Measurements from ENCODE around the gene ASPM. TPM values are rescaled to one million over a fixed set of nuclear protein-coding genes. Genes with fewer than 3 reads are reported as not detected.

The ASPM gene
- total and polyA plus RNA-seq, 8 donors = 0.50 to 16.5 (median 4.6) TPM; not detected in 1

GRCh38 chr1:197080323-197080722, 66.1 kb downstream of the ASPM start:
- peaks cover 0 to 24% (median 17%) of the 10 kb centered on the region in 4 donors for H3K9me3 ChIP-seq
- no peaks in the 10 kb centered on the region for H3K36me3 ChIP-seq
- H3K4me3 ChIP-seq = no peak overlapping the region
- H3K27me3 ChIP-seq = no peaks in the 10 kb centered on the region
- no peak for DNase-seq
- intact Hi-C loops (cut with DNase I; ENCODE audit: low total_unique reads) = no loop called here
- 88 to 100% (median 91%) methylated on average over 2 of the region's 2 CpGs for WGBS, 5 donors
- H3K27ac ChIP-seq = no peak overlapping the region
- TF ChIP-seq POLR2AphosphoS5 (IDR thresholded peaks at IDR 0.05) (no peak), EP300 (IDR thresholded peaks at IDR 0.05) (no peak), POLR2A (IDR thresholded peaks at IDR 0.05) (no peak), CTCF (IDR thresholded peaks at IDR 0.05) (no peak)
- no peaks in the 10 kb centered on the region for H3K4me1 ChIP-seq

- Histone ChIP-seq H3K9me3 (peaks cover 0 to 13% (median 12%) of the 10 kb centered on the region in 4 donors), H3K36me3 (no peaks in the 10 kb centered on the region), H3K4me3 (no peak overlapping the region), H3K27ac (no peak overlapping the region), H3K27me3 (no peaks in the 10 kb centered on the region), H3K4me1 (no peaks in the 10 kb centered on the region)
- TF ChIP-seq CTCF (IDR thresholded peaks at IDR 0.05) (no peak), POLR2AphosphoS5 (IDR thresholded peaks at IDR 0.05) (no peak), POLR2A (IDR thresholded peaks at IDR 0.05) (no peak), EP300 (IDR thresholded peaks at IDR 0.05) (no peak)
- DNase-seq = no peak
- intact Hi-C loops (cut with DNase I; ENCODE audit: low total_unique reads) = no loop called here
- 72 to 81% (median 74%) methylated on average over 1 of the region's 1 CpG for WGBS, 5 donors
Measured at GRCh38 chr1:197076585-197076984, 69.9 kb downstream of the ASPM start.

- no peak for TF ChIP-seq POLR2AphosphoS5 (IDR thresholded peaks at IDR 0.05)
- TF ChIP-seq CTCF (IDR thresholded peaks at IDR 0.05) = no peak
- no peak for TF ChIP-seq EP300 (IDR thresholded peaks at IDR 0.05)
- TF ChIP-seq POLR2A (IDR thresholded peaks at IDR 0.05) = no peak
- Histone ChIP-seq H3K4me1 (no peaks in the 10 kb centered on the region), H3K27ac (no peak overlapping the region), H3K9me3 (peaks cover 0 to 7% (median 0%) of the 10 kb centered on the region in 4 donors), H3K36me3 (no peaks in the 10 kb centered on the region), H3K4me3 (no peak overlapping the region), H3K27me3 (no peaks in the 10 kb centered on the region)
- intact Hi-C loops (cut with DNase I; ENCODE audit: low total_unique reads) = no loop called here
- DNase-seq = no peak
- 82 to 91% (median 83%) methylated on average over 1 of the region's 1 CpG for WGBS, 5 donors
Measured at GRCh38 chr1:197073978-197074377, 72.5 kb downstream of the ASPM start.

GRCh38 chr1:197067457-197067818, 79.0 kb downstream of the ASPM start:
- no peak overlapping the region for H3K27ac ChIP-seq
- TF ChIP-seq EP300 (IDR thresholded peaks at IDR 0.05) = no peak
- TF ChIP-seq POLR2A (IDR thresholded peaks at IDR 0.05) = no peak
- TF ChIP-seq POLR2AphosphoS5 (IDR thresholded peaks at IDR 0.05) = no peak
- TF ChIP-seq CTCF (IDR thresholded peaks at IDR 0.05) = no peak
- no peaks in the 10 kb centered on the region for H3K36me3 ChIP-seq
- DNase-seq = no peak
- H3K4me1 ChIP-seq = no peaks in the 10 kb centered on the region
- H3K9me3 ChIP-seq = peaks cover 0 to 7% (median 0%) of the 10 kb centered on the region in 4 donors
- H3K4me3 ChIP-seq = no peak overlapping the region
- intact Hi-C loops (cut with DNase I; ENCODE audit: low total_unique reads) = no loop called here
- no peaks in the 10 kb centered on the region for H3K27me3 ChIP-seq
